Endothelial cell of umbilical vein (primary cell): ENCODE results near the gene FTO. TPM values are rescaled to one million over a fixed set of nuclear protein-coding genes. Genes with fewer than 3 reads are reported as not detected.

Experiments
- BruUV-seq: library from RNA; stranded (reverse); fragments of 400-500 nt; replicated peaks from 2 replicates; lab custom pipeline; 2021; lab: Mats Ljungman, UMichigan
- CTCF ChIA-PET: fragments of 300-600, 350-600 bp; sonication (Branson Sonifier 250); formaldehyde crosslinking; loops from one replicate; lab custom pipeline; 2021; ENCODE audit warnings: antibody characterized with exemption, inconsistent platforms; lab: Charles Lee
- POLR2A ChIA-PET: fragments of 300-600, 350-600 bp; sonication (Branson Sonifier 250); formaldehyde crosslinking; loops from one replicate; lab custom pipeline; 2021; ENCODE audit warnings: antibody characterized with exemption, inconsistent platforms; lab: Charles Lee
- DNase-seq: peaks from one replicate; pipeline ENCODE4 v3.0.0-alpha.2; 2011; ENCODE audit warnings: low read depth, low spot score
- FAIRE-seq: peaks from 2 replicates; lab custom pipeline; 2011; peaks lifted over from hg19 to GRCh38; lab: Jason Lieb, UNC
- H2AFZ ChIP-seq: 2 replicates; pipeline ENCODE4 v1.6.0; 2012; ENCODE audit warnings: low read depth, low read length, control low read depth, inconsistent platforms
- H3K27ac ChIP-seq: 2 replicates; pipeline ENCODE4 v1.5.1; 2011; ENCODE audit warnings: low read depth, mild to moderate bottlenecking, control low read depth, low read length, moderate library complexity; ENCODE audit not compliant: insufficient read depth
- H3K27me3 ChIP-seq, 2 experiments: 2 replicates each; pipeline versions ENCODE4 v1.6.0 to v1.6.1; 2011; ENCODE audit warnings: low read length in 2 of 2, mixed read lengths in 1 of 2; ENCODE audit not compliant: control insufficient read depth in 2 of 2, insufficient read depth in 2 of 2
- H3K36me3 ChIP-seq, 2 experiments: 2 replicates in 1 of 2; 3 replicates in 1 of 2; pipeline ENCODE4 v1.5.1; 2011; ENCODE audit warnings: low read length in 2 of 2, mild to moderate bottlenecking in 1 of 2, moderate library complexity in 1 of 2; ENCODE audit not compliant: control insufficient read depth in 2 of 2, insufficient read depth in 2 of 2; ENCODE audit errors: extremely low read depth in 1 of 2
- H3K4me1 ChIP-seq: 3 replicates; pipeline ENCODE4 v1.5.1; 2011; ENCODE audit warnings: mild to moderate bottlenecking, low read length; ENCODE audit not compliant: control insufficient read depth, insufficient read depth; ENCODE audit errors: extremely low read depth
- H3K4me2 ChIP-seq: 2 replicates; pipeline ENCODE4 v1.6.1; 2011; ENCODE audit warnings: low read length, control low read depth, mixed read lengths; ENCODE audit not compliant: insufficient read depth
- H3K4me3 ChIP-seq, 3 experiments: fragments of 200-600 bp in 1 of 3; sonication (generic), shearing (Covaris generic) in 1 of 3; replicated peaks in 1 of 3; 2 replicates each; pipeline ENCODE4 v1.5.1; 2011 to 2016; ENCODE audit warnings: control low read depth in 3 of 3, low read length in 3 of 3, mild to moderate bottlenecking in 2 of 3, inconsistent platforms in 1 of 3, low read depth in 1 of 3, moderate library complexity in 1 of 3; ENCODE audit not compliant: insufficient read depth in 1 of 3
- H3K79me2 ChIP-seq: 2 replicates; pipeline ENCODE4 v1.6.0; 2012; ENCODE audit warnings: low read length, inconsistent platforms; ENCODE audit not compliant: control insufficient read depth, insufficient read depth
- H3K9ac ChIP-seq: replicated peaks from 2 replicates; pipeline ENCODE3; 2011; ENCODE audit warnings: low read length, control low read depth; ENCODE audit not compliant: insufficient read depth; ENCODE audit errors: extremely low read depth
- H3K9me1 ChIP-seq: replicated peaks from 3 replicates; pipeline ENCODE4 v1.6.0; 2011; ENCODE audit warnings: mild to moderate bottlenecking, low read length; ENCODE audit not compliant: control insufficient read depth, insufficient read depth; ENCODE audit errors: extremely low read depth
- H3K9me3 ChIP-seq: replicated peaks from 2 replicates; pipeline ENCODE4 v1.5.1; 2012; ENCODE audit warnings: low read length, inconsistent platforms; ENCODE audit not compliant: control insufficient read depth, insufficient read depth
- H4K20me1 ChIP-seq: replicated peaks from 2 replicates; pipeline ENCODE3; 2011; ENCODE audit warnings: mild to moderate bottlenecking, low read length; ENCODE audit not compliant: control insufficient read depth, insufficient read depth; ENCODE audit errors: extremely low read depth
- EZH2 ChIP-seq: IDR thresholded peaks from 2 replicates; pipeline ENCODE4 v1.6.1; 2012; ENCODE audit warnings: borderline replicate concordance, low read depth, mild to moderate bottlenecking, moderate library complexity, low read length, inconsistent platforms; ENCODE audit not compliant: severe bottlenecking
- FOS ChIP-seq: IDR thresholded peaks from 2 replicates; pipeline ENCODE4 v1.6.1; 2011; ENCODE audit warnings: mild to moderate bottlenecking, low read length, moderate library complexity, borderline replicate concordance; ENCODE audit not compliant: insufficient read depth
- GATA2 ChIP-seq: IDR thresholded peaks from 2 replicates; pipeline ENCODE4 v1.7.0; 2011; ENCODE audit warnings: low read depth, mild to moderate bottlenecking, moderate library complexity, mixed read lengths, low read length; ENCODE audit not compliant: insufficient read length, insufficient read depth
- JUN ChIP-seq: IDR thresholded peaks from 2 replicates; pipeline ENCODE4 v1.6.1; 2011; ENCODE audit warnings: borderline replicate concordance, low read depth; ENCODE audit not compliant: insufficient read length, insufficient read depth
- MYC ChIP-seq: IDR thresholded peaks from one replicate; pipeline ENCODE4 v1.6.1; 2011; ENCODE audit warnings: mild to moderate bottlenecking, low read depth, low read length
- POLR2A ChIP-seq: IDR thresholded peaks from 2 replicates; pipeline ENCODE4 v1.6.1; 2012; ENCODE audit warnings: low read depth, mild to moderate bottlenecking, control low read depth, low read length
- POLR2AphosphoS5 ChIP-seq: IDR thresholded peaks from 2 replicates; pipeline ENCODE4 v1.6.1; 2012; ENCODE audit warnings: low read depth, mild to moderate bottlenecking, control low read depth, low read length, moderate library complexity; ENCODE audit not compliant: insufficient read depth
- dilution Hi-C: fragments of 300-500 bp; cut with MboI; formaldehyde crosslinking; loops from one replicate; pipeline ENCODE4 v1.15.0; 2019; ENCODE audit warnings: low sequenced_read_pairs; ENCODE audit not compliant: extremely low pct_ligation_motif_present
- intact Hi-C: fragments of 100-400 bp; cut with micrococcal nuclease; formaldehyde crosslinking; loops from one replicate; pipeline ENCODE4 v1.10.0; 2022
- polyA plus RNA-seq, 4 experiments: library from polyadenylated mRNA; depleted of rRNA in 3 of 4; stranded (reverse) in 3 of 4; unstranded in 1 of 4; fragments of >200 nt; gene quantifications; 2 replicates each; pipeline versions ENCODE4 v1.2.1 to v1.2.3, GENCODE V29; 2011 to 2012; ENCODE audit warnings: missing spikeins in 1 of 4
- total RNA-seq: library from RNA; stranded (reverse); gene quantifications from 2 replicates; pipeline ENCODE4 v1.2.3, GENCODE V29; 2021
- TF ChIP-seq, protein P1 (sequence below): IDR thresholded peaks from 2 replicates; pipeline ENCODE4 v1.6.1; 2011; ENCODE audit not compliant: insufficient read depth, insufficient read length
- TF ChIP-seq, protein P2 (sequence below), 2 donors: IDR thresholded peaks; 1 replicate in 1 of 2; 2 replicates in 1 of 2; pipeline ENCODE4 v1.5.1; 2011; ENCODE audit warnings: low read length in 2 of 2, mild to moderate bottlenecking in 2 of 2, moderate library complexity in 2 of 2, control low read depth in 1 of 2, inconsistent platforms in 1 of 2, low read depth in 1 of 2; ENCODE audit not compliant: insufficient read depth in 1 of 2; ENCODE audit errors: extremely low read depth in 1 of 2

Gene FTO
- total and polyA plus RNA-seq, 2 donors (not counting 3 experiments of a cell fraction or from before 2014, with no cell fraction given): 48.6 to 87.1 TPM

DNA sequence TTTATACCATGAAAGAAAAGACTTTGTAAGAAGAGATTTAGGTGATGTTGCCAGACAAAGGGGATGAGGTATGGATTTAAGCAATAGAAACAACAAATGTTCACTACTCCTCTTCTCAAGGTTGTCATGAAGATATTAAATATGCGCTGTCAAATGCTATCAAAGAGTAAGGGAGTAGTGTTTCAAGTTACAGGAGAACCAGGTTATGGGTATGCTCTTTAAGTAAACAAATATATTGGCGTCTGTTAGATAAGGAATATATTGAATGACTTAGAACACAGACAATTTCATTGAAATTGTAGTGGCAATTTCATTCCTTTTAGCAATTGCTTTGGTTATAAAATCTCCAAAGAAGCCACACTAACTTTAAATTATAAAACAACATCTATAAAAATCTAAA lies 229.0 kb downstream of the FTO start:
- H3K4me2 ChIP-seq: no peak overlapping the region
- H3K4me1 ChIP-seq: no peaks in the 10 kb centered on the region
- POLR2A ChIA-PET: no interaction called here
- no peaks in the 10 kb centered on the region for H3K9me1 ChIP-seq
- dilution Hi-C loops: no loop called here
- CTCF ChIA-PET: no interaction called here
- H3K36me3 ChIP-seq: no peaks in the 10 kb centered on the region
- TF ChIP-seq, protein P1, sequence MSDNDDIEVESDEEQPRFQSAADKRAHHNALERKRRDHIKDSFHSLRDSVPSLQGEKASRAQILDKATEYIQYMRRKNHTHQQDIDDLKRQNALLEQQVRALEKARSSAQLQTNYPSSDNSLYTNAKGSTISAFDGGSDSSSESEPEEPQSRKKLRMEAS: no peak
- TF ChIP-seq FOS (no peak), EZH2 (no peak), GATA2 (no peak), MYC (no peak), POLR2A (no peak), POLR2AphosphoS5 (no peak), JUN (no peak)
- TF ChIP-seq, protein P2, sequence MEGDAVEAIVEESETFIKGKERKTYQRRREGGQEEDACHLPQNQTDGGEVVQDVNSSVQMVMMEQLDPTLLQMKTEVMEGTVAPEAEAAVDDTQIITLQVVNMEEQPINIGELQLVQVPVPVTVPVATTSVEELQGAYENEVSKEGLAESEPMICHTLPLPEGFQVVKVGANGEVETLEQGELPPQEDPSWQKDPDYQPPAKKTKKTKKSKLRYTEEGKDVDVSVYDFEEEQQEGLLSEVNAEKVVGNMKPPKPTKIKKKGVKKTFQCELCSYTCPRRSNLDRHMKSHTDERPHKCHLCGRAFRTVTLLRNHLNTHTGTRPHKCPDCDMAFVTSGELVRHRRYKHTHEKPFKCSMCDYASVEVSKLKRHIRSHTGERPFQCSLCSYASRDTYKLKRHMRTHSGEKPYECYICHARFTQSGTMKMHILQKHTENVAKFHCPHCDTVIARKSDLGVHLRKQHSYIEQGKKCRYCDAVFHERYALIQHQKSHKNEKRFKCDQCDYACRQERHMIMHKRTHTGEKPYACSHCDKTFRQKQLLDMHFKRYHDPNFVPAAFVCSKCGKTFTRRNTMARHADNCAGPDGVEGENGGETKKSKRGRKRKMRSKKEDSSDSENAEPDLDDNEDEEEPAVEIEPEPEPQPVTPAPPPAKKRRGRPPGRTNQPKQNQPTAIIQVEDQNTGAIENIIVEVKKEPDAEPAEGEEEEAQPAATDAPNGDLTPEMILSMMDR (IDR thresholded peaks at IDR 0.05; ENCODE audit: extremely low read depth in 1 of 2, insufficient read depth in 1 of 2, low read depth in 1 of 2, low read length in 2 of 2): no peak
- no peak for FAIRE-seq
- no peak overlapping the region for H2AFZ ChIP-seq
- H3K9me3 ChIP-seq: no peaks in the 10 kb centered on the region
- H3K79me2 ChIP-seq: no peaks in the 10 kb centered on the region
- no peak overlapping the region for H3K27ac ChIP-seq
- intact Hi-C loops: no loop called here
- BruUV-seq: no TSS peak
- no peak for DNase-seq
- no peaks in the 10 kb centered on the region for H4K20me1 ChIP-seq
- H3K27me3 ChIP-seq: no peaks in the 10 kb centered on the region
- no peak overlapping the region for H3K4me3 ChIP-seq
- H3K9ac ChIP-seq: no peak overlapping the region
